GM12878 (cell line): Measurements from ENCODE around the gene CCDC74B.

Experiments
- DPF2 ChIP-seq: fragments of 450-650 bp; IDR thresholded peaks from 2 replicates; pipeline ENCODE4 v1.6.1; 2017; ENCODE audit warnings: mild to moderate bottlenecking
- TF ChIP-seq, protein P1 (sequence below), 3 experiments: IDR thresholded peaks in 2 of 3; conservative IDR thresholded peaks in 1 of 3; 2 replicates each; pipeline ENCODE4 v1.5.1; 2011; ENCODE audit warnings: low read depth in 3 of 3, low read length in 3 of 3, mild to moderate bottlenecking in 3 of 3, control low read depth in 2 of 3, moderate library complexity in 2 of 3, inconsistent platforms in 1 of 3, mixed read lengths in 1 of 3; ENCODE audit not compliant: control insufficient read depth in 2 of 3, insufficient read depth in 1 of 3; ENCODE audit errors: extremely low read depth in 1 of 3

GRCh38 chr2:130162968-130163367, 18.1 kb upstream of the CCDC74B start:
- TF ChIP-seq DPF2 = no peak
- TF ChIP-seq, protein P1, sequence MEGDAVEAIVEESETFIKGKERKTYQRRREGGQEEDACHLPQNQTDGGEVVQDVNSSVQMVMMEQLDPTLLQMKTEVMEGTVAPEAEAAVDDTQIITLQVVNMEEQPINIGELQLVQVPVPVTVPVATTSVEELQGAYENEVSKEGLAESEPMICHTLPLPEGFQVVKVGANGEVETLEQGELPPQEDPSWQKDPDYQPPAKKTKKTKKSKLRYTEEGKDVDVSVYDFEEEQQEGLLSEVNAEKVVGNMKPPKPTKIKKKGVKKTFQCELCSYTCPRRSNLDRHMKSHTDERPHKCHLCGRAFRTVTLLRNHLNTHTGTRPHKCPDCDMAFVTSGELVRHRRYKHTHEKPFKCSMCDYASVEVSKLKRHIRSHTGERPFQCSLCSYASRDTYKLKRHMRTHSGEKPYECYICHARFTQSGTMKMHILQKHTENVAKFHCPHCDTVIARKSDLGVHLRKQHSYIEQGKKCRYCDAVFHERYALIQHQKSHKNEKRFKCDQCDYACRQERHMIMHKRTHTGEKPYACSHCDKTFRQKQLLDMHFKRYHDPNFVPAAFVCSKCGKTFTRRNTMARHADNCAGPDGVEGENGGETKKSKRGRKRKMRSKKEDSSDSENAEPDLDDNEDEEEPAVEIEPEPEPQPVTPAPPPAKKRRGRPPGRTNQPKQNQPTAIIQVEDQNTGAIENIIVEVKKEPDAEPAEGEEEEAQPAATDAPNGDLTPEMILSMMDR (IDR thresholded peaks at IDR 0.05 in 2 of 3, conservative IDR thresholded peaks at IDR 0.05 in 1 of 3; ENCODE audit: control insufficient read depth in 2 of 3, extremely low read depth in 1 of 3, insufficient read depth in 1 of 3, low read depth in 3 of 3, low read length in 3 of 3) = no peak
